OCI-LY3 (cell line): ENCODE results near the gene TYR.
"Not testable (repeated sequence)": the region's sequence is repeated elsewhere in the genome, so short reads cannot be mapped to it uniquely, and the experiment has no call there.

Experiments used
- EZH2phosphoT487 ChIP-seq: fragments of 200-600 bp; shearing (Covaris generic); IDR thresholded peaks from 2 replicates; pipeline ENCODE4 v1.6.1; 2018; ENCODE audit warnings: antibody characterized with exemption, mixed run types, low read depth
- TF ChIP-seq, protein P1 (sequence below): fragments of 200-600, 300-600 bp; sonication (generic); IDR thresholded peaks from 2 replicates; pipeline ENCODE4 v1.5.1; 2014; ENCODE audit warnings: antibody characterized with exemption, low read length, low read depth

DNA sequence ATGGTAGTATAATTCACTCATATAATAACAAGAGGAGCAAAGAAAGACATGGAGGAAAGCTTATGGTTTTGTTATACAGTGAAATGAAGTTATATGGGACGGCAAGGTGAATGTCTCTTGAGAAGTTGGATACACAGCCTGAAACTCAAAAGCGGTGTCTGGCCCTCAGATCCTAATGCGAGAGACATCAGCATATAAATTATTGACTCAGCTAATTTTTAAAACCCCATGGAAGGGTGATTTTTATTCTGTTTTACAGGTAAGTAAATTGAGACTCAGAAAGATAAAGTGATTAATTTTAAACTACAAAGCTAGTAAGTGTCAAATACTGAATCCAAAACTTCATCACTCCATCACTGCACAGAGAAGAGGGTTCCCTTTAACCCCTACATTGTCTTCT, 110.3 kb downstream of the TYR start:
- TF ChIP-seq, protein P1, sequence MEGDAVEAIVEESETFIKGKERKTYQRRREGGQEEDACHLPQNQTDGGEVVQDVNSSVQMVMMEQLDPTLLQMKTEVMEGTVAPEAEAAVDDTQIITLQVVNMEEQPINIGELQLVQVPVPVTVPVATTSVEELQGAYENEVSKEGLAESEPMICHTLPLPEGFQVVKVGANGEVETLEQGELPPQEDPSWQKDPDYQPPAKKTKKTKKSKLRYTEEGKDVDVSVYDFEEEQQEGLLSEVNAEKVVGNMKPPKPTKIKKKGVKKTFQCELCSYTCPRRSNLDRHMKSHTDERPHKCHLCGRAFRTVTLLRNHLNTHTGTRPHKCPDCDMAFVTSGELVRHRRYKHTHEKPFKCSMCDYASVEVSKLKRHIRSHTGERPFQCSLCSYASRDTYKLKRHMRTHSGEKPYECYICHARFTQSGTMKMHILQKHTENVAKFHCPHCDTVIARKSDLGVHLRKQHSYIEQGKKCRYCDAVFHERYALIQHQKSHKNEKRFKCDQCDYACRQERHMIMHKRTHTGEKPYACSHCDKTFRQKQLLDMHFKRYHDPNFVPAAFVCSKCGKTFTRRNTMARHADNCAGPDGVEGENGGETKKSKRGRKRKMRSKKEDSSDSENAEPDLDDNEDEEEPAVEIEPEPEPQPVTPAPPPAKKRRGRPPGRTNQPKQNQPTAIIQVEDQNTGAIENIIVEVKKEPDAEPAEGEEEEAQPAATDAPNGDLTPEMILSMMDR: not testable (repeated sequence)
- not testable (repeated sequence) for TF ChIP-seq EZH2phosphoT487
